OCI-LY1 (cell line): ENCODE results near the gene CLCNKB.

ENCODE experiments used
- EZH2 ChIP-seq: fragments of 200-600 bp; sonication (generic), shearing (Covaris generic); IDR thresholded peaks from 2 replicates; pipeline ENCODE4 v1.8.0; 2017; ENCODE audit warnings: borderline replicate concordance, mixed run types, mild to moderate bottlenecking, antibody characterized with exemption, low read length, moderate library complexity, mixed read lengths
- TF ChIP-seq, protein P1 (sequence below): fragments of 200-600 bp; sonication (generic), shearing (Covaris generic); IDR thresholded peaks from 2 replicates; pipeline ENCODE4 v1.5.1; 2017; ENCODE audit warnings: mild to moderate bottlenecking, antibody characterized with exemption, low read length, moderate library complexity, mixed read lengths

DNA sequence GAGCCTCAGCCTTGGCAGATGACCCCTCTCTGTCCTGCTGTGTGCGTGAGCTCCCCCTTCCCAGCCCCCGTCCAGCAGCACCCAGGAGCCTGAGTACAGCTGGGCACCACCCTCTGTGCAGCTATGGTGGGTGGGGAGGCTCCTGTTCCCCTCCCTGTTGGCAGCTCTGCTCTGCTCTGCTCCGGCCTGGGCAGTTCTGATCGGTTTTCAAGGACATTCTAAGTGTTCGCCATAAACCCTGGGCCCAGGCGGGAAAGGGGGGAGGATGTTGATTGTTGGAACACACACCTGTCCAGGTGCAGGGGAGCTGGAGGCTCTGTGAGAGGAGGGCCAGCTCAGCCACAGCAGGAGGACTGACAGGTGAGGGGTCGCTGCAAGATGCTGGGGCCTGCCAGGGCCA, at the start of gene CLCNKB:
- TF ChIP-seq, protein P1, sequence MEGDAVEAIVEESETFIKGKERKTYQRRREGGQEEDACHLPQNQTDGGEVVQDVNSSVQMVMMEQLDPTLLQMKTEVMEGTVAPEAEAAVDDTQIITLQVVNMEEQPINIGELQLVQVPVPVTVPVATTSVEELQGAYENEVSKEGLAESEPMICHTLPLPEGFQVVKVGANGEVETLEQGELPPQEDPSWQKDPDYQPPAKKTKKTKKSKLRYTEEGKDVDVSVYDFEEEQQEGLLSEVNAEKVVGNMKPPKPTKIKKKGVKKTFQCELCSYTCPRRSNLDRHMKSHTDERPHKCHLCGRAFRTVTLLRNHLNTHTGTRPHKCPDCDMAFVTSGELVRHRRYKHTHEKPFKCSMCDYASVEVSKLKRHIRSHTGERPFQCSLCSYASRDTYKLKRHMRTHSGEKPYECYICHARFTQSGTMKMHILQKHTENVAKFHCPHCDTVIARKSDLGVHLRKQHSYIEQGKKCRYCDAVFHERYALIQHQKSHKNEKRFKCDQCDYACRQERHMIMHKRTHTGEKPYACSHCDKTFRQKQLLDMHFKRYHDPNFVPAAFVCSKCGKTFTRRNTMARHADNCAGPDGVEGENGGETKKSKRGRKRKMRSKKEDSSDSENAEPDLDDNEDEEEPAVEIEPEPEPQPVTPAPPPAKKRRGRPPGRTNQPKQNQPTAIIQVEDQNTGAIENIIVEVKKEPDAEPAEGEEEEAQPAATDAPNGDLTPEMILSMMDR = no peak
- TF ChIP-seq EZH2 = no peak
